GM19193 (cell line): ENCODE measurements around the gene ZNF628.

Source experiments
- POLR2A ChIP-seq: IDR thresholded peaks from 4 replicates; pipeline ENCODE4 v1.6.1; 2011; ENCODE audit not compliant: insufficient read depth, insufficient read length; ENCODE audit errors: extremely low read depth

Gene ZNF628

GRCh38 chr19:55467236-55468053 is 9.0 kb upstream of the ZNF628 start:
- no peak for TF ChIP-seq POLR2A

DNA sequence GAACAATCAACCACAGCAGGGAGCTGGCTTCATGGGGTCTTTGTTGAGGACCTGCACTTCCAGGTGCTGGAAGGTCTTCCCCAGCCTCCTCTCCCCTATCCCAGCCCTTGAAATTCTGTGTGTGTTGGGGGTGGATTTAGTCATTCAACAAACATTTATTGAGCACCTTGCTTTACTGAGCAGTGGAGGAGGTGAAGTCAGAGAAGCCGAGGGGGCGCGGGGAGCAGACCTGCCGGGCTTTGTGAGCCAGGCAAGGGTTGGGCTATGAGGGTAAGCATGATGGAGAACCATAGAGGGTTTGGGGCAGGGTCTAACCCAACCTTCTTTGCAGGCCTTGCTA is 8.4 kb upstream of the ZNF628 start:
- no peak for TF ChIP-seq POLR2A

DNA sequence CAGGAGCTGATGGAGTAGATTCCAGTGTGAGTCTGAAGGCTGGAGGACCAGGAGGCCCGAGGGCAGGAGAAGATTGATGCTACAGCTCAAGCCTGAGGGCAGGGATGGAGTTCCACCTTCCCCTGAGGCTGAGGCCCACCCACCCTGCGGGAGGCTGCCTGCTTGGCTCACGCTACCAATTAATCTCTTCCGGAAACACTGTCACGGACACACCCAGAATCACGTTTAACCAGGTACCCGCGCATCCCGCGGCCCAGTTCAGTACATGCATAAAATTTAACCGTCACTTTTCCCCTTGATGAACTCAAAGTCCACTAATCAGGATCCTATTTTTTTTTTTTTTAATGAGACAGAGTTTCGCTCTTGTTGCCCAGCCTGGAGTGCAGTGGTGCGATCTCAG is 5.2 kb upstream of the ZNF628 start:
- no peak for TF ChIP-seq POLR2A

DNA sequence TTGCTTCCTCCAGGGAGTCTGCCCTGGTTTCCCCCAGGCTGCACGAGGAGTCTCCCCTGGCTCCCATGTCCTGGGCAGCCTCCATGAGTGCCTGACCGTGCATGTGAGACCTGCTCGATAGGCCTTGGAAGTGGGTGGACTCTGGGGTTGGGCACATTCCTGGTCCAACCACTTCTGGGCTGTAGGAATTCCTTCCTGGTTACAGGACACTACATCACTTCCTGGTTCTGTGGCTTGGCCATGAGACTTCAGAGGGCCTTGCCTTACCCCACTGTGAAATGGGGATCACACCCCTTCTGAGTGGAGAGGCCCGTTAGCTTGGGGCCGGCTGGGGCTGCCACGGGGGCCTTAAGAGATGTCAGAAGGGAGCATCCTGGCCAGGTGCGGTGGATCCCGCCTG is 4.0 kb upstream of the ZNF628 start:
- TF ChIP-seq POLR2A: no peak

DNA sequence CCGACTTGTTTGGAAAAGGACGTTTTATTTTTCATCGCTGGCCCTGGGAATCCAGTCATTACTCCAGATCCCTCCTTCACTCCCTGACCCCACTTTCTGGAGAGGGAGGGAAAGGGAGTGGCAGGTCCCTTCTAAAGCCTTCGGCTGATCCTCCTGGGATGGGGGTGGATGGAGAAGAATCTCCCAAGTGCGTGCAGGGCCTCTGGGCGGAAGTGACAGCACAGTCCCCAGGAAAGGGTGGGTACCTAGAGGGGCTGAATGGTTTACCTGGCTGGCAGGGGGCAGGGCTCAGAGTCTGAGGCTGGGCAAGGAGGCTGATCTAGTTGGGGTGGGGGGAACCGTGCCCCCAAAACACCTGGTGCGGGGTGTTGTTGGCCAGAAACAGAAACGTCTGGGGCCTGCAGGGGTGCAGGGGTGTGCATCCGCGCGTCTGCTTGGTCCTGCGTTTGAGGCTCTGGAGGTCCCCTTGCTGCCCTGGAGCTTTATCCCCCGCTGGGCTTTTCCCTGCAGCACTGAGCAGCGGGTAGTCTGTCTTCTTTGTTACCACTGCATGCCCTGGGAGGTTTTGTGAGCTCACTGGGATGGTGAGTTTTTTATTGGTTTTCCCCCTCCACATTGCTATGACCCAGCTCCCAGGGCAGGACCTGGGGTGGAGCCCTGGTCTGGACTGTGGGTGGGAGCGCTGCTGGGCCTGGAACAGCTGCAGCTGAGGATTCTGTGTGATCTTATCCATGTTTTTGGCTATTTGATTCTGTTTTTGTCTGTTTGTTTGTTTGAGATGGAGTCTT is 3.0 kb upstream of the ZNF628 start:
- TF ChIP-seq POLR2A: no peak

DNA sequence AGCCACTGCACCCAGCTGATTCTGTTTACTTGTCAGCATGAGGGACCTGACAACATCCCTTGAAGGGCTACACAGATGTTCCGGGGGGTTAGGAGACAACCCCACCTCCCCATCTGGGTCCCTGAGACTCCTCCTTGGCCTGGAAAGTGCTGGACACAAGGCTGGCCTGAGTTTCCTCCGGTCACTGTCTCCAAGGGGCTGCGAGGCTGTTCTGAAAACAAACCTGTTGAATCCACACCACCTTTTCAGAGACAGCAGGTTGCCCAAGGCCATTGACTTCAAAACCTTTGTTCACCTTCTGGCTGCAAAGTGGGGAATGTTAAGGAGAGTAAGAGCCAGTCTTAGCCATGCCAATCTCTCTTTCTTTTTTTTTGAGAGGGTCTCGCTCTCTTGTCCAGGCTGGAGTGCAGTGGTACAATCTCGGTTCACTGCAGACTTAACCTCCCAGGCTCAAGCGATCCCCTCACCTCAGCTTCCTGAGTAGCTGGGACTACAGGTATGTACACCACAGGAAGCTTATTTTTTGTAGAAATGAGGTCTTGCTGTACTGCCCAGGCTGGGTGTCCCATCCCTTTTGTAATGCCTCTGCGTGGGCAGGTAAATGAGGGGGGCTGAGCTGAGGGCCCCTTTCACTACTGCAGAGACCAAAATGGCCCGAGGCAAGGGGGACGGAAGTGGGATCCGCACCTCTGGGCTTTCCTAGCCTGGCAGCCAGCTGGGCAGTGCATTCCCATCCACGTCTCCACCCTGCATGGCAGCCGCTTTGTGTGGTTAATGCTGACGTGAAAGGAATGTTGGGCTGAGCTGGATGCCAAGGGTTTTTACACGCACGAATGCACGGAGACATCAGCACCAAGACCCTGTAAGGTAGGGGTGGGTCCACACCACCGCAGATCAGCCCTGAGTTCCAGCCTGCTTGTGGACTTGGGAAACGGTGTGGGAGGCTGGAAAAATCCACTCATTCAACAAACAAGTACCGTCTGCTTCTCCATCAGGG is 1.9 kb upstream of the ZNF628 start:
- no peak for TF ChIP-seq POLR2A

GRCh38 chr19:55477905-55478304 is 1.5 kb downstream of the ZNF628 start:
- no peak for TF ChIP-seq POLR2A

- TF ChIP-seq POLR2A: no peak
These were observed 1.9 kb downstream of the ZNF628 start for GRCh38 chr19:55478364-55478763.

DNA sequence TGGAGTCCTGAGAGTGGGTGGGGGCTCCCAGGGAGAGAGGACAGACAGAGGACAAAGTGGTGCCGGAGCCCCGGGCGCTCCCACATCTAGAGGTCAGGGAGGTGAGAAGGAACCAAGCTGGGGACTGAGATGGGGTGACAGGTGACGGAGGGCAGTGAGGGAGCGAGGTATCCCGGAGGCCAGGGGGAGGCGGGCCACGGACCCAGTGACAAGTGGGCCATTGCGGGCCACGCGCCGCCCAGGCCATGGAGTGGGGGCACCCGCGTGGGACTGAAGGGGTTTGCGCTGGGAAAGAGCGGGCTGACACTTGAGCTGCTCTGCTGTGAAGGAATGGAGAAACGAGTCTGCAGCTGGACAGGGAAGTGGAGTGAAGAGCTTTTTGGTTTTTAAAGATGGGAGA is 2.6 kb downstream of the ZNF628 start:
- TF ChIP-seq POLR2A: no peak

GRCh38 chr19:55479451-55480230 is 3.2 kb downstream of the ZNF628 start:
- TF ChIP-seq POLR2A: no peak

DNA sequence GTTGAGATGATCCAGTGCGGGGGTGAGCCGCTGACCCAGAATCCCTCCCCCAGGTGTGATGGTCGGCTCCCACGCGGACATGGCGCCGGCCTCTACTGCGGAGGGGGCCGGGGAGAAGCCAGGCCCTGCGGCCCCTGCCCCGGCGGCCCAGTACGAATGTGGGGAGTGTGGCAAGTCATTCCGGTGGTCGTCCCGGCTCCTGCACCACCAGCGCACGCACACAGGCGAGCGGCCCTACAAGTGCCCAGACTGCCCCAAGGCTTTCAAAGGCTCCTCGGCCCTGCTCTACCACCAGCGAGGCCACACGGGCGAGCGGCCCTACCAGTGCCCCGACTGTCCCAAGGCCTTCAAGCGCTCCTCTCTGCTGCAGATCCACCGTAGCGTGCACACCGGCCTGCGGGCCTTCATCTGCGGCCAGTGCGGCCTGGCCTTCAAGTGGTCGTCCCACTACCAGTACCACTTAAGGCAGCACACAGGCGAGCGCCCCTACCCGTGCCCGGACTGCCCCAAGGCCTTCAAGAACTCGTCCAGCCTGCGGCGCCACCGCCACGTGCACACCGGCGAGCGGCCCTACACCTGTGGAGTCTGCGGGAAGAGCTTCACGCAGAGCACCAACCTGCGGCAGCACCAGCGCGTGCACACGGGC is 4.9 kb downstream of the ZNF628 start:
- no peak for TF ChIP-seq POLR2A

DNA sequence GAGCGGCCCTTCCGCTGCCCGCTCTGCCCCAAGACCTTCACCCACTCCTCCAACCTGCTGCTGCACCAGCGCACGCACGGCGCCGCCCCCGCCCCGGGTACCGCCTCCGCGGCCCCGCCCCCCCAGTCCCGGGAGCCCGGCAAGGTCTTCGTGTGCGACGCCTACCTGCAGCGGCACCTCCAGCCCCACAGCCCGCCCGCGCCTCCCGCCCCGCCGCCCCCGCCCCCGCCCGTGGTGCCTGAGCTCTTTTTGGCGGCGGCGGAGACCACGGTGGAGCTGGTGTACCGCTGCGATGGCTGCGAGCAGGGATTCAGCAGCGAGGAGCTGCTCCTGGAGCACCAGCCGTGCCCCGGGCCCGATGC is 5.4 kb downstream of the ZNF628 start:
- no peak for TF ChIP-seq POLR2A

GRCh38 chr19:55482156-55482961 is 5.9 kb downstream of the ZNF628 start:
- TF ChIP-seq POLR2A: no peak
